ENCODE measurements around the gene MYO1D.

Gene MYO1D

DNA sequence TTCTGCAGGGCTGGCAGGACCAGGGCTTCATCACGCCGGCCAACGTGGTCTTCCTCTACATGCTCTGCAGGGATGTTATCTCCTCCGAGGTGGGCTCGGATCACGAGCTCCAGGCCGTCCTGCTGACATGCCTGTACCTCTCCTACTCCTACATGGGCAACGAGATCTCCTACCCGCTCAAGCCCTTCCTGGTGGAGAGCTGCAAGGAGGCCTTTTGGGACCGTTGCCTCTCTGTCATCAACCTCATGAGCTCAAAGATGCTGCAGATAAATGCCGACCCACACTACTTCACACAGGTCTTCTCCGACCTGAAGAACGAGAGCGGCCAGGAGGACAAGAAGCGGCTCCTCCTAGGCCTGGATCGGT is 388.8 kb downstream of the MYO1D start:
- peak; percentile 65 for DNase-seq (ENCODE audit: low spot score)

DNA sequence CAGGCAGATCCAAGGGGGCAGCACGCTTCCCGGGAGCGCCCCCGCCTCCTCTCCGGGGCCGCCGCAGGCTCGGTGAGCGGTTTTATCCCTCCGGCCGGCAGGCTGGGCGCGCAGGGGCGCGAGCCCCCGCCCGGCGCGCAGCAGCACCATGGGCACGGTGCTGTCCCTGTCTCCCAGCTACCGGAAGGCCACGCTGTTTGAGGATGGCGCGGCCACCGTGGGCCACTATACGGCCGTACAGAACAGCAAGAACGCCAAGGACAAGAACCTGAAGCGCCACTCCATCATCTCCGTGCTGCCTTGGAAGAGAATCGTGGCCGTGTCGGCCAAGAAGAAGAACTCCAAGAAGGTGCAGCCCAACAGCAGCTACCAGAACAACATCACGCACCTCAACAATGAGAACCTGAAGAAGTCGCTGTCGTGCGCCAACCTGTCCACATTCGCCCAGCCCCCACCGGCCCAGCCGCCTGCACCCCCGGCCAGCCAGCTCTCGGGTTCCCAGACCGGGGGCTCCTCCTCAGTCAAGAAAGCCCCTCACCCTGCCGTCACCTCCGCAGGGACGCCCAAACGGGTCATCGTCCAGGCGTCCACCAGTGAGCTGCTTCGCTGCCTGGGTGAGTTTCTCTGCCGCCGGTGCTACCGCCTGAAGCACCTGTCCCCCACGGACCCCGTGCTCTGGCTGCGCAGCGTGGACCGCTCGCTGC is 389.3 kb downstream of the MYO1D start:
- DNase-seq (ENCODE audit: low spot score) = peak; percentile 63

DNA sequence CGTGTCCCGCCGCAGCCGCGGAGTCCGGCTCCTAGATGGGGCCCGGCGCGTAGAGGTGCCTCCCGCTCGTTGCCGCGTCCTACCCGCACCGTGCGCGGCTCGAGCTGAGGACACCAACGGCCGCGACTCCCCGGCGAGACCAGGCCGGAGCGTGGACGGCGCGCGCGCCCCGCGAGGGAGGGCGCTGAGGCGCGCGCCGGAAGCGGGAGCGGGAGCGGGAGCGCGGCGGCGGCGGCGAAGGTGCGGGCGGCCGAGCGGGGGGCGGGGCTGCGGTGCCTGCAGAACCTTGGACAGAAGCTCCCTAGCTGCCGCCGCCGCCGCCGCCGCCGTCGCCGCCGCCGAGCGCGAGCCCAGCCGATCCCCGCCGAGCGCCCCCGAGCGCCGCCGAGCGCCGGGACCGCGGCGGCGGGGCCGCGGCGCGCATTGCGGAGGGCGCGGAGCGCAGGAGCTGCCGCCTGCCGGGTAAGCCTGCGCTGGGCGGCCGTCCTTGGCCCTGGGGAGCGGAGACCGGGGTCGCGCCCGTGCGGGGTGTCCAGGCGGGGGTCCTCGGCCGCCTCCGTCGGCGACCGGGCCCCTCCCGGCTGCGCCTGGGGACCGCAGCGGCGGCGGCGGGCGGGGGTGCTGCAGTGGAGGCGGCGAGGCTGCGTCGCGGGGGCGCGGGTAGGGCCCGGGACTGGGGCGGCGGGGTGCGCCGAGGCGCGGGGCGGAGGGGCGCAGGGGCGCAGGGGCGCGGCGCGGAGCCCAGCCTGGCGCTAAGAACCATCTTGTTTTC is 390.0 kb downstream of the MYO1D start, which contains the start of gene CDK5R1:
Gene CDK5R1 (plus strand): TSS at position 293 of the 772 bp plus-strand sequence. CDS start 628 bp downstream, outside the sequence.
- DNase-seq (ENCODE audit: low spot score) = peak; percentile 81

DNA sequence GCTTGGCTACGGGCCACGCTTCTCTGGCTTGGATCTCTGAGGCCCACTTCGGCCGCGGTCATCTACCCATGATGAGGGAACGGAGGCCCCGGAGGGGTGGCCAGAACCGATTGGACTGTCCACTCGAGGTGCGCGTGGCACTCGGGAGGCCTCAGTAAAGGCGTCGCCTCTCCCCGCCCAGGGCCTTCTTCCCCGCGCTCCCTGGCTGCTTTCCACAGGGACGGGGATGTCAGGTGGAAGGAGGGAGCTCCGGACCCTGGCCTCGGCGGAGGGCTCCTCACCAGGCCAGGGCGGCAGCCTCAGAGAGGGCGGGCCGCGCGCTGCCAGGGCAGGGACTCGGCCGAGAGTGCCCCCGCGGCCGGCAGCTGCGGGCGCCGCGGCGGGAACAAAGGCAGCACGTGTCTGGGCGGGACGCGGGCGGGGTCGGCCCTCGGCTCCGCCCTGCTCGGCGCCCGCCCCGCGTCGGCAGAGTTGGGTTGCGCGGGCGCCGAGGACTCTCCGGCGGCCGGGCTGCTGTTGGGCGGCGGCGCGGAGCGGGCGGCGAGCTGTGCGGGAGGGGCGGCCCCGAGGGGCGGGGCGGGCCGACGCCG is 390.7 kb downstream of the MYO1D start:
- peak; percentile 82 for DNase-seq (ENCODE audit: low spot score)

DNA sequence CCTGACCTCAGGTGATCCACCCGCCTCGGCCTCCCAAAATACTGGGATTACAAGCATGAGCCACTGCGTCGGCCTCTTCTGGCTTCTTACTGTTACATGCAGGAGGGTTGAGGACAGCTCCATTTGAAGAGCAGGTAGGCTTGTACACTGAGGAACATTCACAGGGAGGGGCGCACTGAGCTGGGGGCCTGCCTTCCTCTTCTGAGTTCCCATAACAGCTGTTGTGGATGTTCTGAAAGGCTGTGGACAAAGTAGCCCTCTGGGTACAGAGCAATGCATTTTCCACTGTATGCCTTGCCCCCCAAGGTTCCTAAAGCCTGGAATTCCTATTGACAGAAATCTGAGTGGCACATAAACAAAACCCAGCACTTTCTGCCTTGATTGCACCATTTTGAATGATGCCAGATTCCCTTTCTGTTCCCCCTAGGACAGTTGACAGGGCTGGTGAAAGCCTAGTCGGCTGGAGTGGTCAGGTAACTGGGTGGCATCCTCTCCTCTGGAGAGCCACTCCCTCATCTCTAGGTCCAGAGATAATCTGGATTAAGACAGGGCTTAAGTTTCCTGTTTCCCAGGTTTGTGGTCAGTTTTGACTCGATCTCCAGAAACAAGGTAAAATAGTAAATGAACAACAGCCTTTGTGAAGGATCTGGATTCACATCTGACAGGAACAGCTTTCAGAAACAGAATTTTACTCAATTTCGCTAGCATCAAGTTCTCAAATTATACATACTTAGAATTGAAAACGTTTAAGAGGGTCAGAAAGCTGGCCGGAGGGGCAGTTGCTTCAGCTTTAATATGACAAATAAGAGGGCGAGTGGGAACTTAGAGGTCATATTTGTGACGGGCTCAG is 391.4 kb downstream of the MYO1D start:
- DNase-seq (ENCODE audit: low spot score) = no peak

DNA sequence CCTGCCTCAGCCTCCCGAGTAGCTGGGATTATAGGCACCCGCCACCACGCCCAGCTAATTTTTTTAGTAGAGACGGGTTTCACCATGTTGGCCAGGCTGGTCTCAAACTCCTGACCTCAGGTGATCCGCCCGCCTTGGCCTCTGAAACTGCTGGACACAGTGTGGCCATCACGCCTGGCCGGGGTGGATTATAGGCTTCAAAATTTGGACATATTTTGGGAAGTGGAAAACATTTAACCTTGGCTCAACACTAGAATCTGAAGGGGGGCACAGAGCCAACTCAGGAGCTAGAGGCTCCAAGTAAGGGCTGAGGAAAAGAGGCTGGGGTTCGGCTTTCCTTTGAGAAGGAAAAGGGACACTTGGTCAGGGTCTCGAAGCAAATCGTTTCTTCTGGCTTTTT is 392.3 kb downstream of the MYO1D start:
- DNase-seq (ENCODE audit: low spot score) = no peak

DNA sequence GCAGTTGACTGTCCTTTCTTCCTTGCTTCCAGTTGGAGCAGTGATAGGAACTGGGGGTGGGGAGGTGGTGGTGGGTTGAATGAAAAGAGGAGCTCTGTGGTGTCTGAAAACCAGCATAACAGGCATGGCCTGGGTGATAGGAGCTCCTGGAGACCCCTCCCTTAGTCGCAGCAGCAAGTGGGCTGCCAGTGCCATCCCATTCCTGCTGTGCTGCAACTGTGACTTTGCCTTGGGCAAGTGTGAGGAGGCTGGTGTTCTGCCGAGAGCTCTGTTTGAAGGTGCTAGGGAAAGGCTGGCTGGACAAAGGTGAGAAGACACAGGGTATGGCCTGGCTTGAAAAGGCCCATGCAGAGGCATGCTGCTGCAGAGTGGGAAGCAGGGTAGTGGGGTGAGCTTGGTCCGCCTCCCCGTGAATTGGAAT is 392.9 kb downstream of the MYO1D start:
- no peak for DNase-seq (ENCODE audit: low spot score)

DNA sequence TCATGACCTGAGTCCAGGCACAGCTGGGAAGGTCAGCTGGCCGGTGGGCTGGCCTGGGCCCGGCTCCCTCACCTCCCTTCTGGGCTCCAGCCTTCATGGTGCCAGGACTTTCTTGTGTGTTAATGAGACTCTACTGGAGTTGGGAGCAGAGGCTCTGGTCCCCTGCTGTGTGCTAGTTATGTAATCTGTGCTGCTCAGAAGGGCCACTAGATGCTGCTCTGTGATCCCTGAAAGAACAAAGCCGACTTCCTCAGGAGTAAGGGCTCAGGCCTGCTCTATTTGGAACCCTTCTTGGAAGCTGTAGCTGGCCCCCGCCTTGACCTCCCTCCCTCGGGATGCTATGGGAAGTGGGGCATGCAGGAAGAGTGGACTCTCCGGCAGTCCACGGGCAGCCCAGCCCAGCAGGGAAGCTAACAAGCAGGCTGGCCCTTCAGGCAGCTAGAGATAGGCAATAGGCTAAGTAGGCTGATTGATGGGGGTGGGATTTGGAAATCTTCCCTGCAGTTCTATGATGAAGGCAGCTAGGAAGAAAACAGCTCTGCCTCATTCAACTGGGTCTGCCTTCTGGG is 393.4 kb downstream of the MYO1D start:
- DNase-seq (ENCODE audit: low spot score) = peak; percentile 85

DNA sequence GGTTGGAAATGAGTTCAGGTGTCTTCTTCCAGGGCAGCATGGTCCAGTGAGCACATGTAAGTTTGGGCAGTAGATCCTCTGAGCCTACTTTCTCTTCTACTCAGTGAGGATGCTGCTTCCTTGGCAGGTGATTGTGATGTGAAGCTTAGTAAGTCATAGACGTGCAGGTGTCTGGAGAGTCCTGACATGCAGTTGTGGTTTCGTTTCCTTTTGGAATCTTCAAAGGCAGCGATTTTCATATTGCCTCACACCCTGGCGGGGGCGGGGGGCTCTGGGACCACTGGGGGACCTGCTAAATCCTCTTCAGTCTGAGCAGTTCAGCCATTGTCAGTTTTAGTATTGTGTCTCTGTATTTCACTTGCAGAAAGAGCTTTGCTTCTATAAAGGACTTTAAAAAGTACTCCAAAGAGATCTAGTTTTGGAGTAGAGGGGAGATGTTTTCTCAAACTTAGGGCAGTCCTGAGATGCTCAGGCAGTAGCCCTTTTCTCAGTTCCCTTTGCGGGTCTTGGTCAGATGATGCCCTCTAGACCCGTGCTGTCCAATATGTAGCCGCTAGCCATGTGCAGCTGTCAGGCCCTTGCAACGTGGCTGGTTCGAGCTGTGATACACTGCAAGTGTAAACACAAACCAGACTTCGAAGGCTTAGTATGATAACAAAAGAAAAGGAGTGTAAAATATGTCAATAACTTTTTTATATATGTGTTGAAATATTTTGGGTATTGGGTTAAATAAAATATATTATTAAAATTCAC is 394.2 kb downstream of the MYO1D start:
- DNase-seq (ENCODE audit: low spot score) = no peak

DNA sequence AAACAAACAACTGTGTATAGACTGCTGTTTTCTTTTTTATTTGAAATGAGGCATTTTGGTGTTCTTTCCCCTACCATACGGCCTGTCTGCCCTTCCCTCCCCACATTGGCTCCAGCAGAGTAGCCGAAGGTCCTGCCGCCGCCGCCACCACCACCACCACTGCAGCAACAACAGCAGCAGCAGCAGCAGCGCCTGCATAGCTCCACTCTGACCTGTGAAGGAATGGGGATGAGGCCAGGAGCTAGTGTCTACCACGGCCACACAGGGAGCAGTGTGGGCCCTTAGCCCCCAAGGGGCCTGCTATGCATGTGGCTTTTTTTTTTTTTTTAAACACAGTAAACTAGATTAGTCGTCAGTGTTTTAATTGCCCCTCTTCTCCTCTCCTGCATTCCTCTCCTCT is 395.7 kb downstream of the MYO1D start:
- no peak for DNase-seq (ENCODE audit: low spot score)

DNA sequence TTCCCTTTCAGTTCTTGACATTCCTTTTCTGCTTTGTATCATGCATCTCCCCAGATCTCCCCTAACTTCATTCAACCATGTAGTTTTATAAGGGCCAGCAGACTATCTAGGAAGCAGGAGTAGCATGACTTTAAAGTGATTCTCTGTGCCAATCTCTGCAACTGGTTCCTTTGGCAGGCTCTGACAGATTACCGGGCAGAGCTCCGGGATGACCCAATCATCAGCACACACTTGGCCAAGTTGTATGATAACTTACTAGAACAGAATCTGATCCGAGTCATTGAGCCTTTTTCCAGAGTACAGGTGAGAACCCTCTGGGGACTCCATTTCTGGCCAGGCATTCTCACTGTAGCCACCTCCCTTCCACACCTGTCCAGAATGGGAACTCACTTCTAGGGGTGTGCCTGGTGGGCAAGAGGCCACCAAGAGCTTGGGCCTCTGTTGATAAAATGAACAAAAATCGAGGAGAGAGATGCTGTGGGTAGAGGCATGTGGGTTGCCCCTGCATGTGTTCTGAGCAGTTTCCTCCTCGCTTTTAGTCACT is 397.8 kb downstream of the MYO1D start:
- no peak for DNase-seq (ENCODE audit: low spot score)

DNA sequence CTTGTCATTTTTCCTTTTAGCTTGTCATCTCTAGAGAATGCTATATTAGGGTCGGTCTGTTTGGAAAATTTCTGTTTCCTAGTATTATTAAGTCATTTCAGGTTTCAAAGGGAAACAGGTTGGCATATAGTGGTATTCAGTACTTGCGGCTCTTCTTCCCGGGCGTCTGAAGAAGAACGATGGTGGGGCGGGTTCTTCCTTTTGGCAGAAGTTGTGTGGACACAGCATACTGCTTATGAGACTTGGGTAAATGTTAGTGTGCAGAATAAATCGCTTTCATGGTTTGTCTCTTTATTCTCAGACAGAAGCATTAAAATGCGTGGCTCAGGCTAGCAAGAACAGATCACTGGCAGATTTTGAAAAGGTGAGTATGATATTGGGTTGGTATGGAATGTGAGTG is 399.7 kb downstream of the MYO1D start:
- no peak for DNase-seq (ENCODE audit: low spot score)

DNA sequence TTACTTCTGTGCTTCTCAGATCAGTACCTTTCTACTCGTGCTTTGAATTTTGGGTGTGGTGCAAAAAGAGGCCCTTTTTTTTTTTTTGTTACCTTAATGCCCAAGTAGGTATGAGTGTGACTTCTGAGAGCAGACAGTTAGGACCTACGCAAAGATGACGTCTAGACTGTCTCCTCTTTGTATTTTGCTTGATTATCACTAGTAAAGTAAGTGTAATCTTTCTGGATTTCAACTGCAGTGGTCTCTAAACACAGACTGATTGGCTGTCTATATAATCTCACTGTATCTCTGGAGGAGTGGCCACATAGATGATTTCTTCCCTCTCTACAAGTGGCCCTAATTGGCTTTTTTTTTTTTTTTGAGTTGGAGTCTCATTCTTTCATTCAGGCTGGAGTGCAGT is 401.7 kb downstream of the MYO1D start:
- no peak for DNase-seq (ENCODE audit: low spot score)

DNA sequence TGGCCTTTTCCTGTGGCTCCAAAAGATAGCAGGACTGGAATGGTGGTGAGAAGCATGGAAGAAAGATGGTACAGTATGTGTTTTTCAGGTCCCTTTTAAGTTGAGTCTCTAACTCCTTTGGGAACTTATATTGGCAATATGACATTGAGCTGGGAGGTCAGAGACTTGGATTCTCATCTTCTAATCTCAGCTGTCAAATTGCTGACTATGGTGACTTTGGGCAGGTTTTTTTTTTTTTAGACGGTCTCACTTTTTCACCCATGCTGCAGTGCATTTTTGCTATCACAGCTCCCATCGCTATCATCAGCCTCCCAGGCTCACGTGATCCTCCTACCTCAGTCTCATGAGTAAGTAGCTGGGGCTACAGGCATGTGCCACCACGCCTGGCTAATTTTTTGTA is 405.3 kb downstream of the MYO1D start:
- no peak for DNase-seq (ENCODE audit: low spot score)

DNA sequence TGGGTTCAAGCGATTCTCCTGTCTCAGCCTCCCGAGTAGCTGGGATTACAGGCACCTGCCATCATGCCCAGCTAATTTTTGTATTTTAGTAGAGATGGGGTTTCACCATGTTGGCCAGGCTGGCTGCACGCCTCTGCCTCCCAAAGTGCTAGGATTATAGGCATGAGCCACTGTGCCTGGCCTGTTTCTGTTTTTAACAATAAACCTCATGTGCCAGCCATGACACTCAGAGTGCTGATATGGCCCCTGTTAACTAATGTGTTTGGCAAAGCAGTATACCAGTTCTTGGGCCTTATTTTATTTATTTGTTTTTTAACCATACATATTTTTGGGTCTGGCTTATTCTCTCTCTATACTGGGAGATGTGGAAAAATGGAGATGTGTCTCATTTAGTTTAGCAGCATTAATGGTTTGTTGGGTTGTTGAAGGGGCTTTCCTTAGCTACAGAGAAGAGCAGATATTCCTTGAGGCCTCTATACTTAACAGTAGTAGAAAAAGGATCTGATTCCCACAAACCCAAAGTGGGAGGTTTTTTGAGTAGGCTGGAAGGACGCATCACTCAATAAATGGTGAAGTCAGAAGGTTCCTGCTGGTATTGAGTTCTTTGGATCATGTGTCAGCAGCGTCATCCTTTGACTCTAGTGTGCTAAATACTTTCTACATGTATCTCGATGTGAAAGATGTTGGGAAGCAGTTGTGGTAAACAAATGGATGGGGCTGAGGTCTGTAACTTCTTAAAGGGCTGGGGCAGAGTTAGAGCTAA is 406.3 kb downstream of the MYO1D start:
- no peak for DNase-seq (ENCODE audit: low spot score)

DNA sequence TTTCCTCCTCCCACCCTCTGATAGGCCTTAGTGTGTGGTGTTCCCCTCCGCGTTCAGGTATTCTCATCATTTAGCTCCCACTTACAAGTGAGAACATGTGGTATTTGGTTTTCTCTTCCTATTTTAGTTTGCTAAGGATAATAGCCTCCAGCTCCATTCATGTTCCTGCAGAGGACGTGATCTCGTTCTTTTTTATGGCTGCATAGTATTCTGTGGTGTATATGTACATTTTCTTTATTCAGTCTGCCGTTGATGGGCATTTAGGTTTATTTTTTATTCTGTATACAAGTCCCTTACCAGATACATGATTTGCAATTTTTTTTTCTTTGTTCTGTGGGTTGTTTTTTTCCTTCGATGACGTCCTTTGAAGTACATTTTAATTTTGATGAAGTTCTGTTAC is 409.0 kb downstream of the MYO1D start:
- no peak for DNase-seq (ENCODE audit: low spot score)

DNA sequence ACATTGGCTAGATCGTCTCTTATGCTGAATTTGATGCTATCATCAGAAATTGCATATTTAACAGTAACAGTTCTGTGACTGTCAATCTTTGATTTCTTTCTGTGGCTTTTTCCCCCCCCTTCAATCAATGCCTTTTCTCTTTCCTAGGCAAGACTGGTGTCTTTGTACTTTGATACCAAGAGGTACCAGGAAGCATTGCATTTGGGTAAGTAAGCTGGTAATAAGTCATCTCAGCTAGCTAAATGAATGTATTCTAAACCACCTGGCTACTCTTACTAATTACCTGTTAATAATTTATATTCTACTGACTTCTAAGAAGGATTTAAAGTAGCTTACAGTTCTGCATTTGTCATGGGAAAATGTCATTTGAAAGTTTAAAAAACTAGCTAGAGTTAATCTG is 412.6 kb downstream of the MYO1D start:
- no peak for DNase-seq (ENCODE audit: low spot score)

DNA sequence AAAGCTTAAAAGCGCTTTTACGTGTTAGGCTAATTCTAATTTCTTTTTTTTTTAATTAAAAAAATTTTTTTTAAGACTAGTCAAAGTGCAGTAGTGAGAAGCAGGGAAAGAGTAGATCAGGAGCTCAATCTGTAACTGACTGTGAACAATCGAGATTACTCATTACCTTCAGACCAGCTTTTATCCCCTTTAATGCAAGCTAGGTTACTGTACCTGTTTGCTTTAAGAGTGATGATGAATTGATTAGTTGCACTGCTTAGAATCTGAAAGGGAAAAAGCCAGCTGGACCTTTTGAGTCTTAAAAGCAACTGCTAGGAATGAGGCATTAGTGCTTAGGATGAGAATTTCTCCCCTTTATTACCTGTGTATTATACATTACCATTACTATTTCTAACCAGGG is 413.6 kb downstream of the MYO1D start:
- DNase-seq (ENCODE audit: low spot score) = no peak

DNA sequence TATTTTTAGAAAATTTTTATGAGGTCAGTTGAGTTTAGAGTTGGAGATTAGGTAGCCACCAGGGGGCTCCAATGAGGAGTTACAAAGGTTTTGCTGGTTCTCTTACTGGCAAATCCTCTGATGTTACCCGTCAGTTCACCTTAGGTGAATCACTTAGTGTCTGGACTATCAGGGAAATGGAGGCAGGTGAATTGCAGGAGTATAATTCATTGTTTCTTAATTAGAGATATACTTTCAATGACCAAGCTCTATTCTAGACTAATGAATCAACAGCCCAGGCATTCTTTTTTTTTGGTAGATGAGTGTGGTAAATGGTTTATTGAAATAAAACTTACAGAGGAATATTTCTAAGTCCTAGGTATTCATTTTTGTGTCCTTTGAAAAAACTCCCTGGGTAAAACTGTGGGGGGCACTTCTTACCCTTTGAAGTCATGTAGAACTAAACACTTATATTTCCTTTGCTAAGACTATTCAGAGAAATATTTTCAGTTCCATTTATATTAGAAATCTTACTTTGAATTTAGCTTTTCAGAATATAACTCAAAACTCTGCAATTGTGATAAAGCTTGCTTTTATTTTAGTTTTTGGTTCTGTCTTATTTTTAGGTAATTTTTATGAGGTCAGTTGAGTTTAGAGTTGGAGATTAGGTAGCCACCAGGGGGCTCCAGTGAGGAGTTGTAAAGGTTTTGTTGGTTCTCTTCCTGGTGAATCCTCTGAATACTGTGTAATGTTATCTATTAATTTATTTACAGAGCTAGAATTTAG is 414.9 kb downstream of the MYO1D start:
- DNase-seq (ENCODE audit: low spot score) = no peak
